GM18498 (cell line): ENCODE results near the gene GRAMD1A.
"Not testable (repeated sequence)": the region's sequence is repeated elsewhere in the genome, so short reads cannot be mapped to it uniquely, and the experiment has no call there.

ENCODE experiments used
- ATAC-seq: cut with Tn5 transposase; IDR thresholded peaks from one replicate; pipeline ENCODE4 v1.9.1; 2021; ENCODE audit warnings: mild to moderate bottlenecking, moderate library complexity; ENCODE audit not compliant: unreplicated experiment

GRAMD1A gene

DNA sequence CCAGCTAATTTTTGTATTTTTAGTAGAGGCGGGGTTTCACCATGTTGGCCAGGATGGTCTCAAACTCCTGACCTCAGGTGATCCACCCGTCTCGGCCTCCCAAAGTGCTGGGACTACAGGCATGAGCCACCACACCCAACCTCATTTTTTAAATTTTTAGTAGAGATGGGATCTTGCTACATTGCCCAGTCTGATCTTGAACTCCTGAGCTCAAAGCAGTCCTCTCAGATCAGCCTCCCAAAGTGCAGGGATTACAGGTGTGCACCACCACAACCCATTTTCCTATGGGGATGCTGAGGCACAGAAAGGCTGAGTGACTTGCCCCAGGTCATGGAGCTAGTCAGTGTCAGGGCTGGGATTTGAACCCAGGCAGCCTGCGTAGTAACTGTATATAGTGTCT is 51.1 kb downstream of the GRAMD1A start:
- not testable (repeated sequence) for ATAC-seq

GRCh38 chr19:35051796-35052195 is 51.7 kb downstream of the GRAMD1A start:
- no peak for ATAC-seq

DNA sequence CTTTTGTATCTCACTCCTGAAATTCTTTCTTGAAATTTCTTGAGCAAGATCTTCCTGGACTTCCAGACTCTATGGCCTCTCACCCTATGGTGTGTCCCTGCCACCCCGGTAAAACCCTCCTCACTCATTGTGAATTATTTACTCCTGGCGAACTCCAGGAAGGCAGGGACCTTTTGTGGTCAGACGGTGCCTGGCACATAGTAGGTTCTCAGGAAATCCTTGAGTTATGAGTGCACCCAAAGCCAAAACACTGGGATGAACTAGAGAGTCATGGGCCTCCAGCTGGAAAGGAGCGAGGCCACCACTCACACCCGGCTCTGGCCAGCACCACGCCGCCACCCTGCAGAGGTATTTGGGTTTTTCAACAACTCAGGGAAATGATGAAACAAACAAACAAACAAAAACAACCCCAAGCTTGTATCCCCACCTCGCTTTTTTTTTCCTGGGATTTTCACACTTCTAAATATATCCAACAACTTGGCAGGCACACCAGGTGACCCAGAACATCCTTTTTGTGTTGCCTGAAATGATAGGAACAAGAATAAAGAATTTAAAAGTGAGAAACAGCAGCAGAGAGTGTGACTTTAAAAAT is 52.6 kb downstream of the GRAMD1A start:
- ATAC-seq, result no peak

DNA sequence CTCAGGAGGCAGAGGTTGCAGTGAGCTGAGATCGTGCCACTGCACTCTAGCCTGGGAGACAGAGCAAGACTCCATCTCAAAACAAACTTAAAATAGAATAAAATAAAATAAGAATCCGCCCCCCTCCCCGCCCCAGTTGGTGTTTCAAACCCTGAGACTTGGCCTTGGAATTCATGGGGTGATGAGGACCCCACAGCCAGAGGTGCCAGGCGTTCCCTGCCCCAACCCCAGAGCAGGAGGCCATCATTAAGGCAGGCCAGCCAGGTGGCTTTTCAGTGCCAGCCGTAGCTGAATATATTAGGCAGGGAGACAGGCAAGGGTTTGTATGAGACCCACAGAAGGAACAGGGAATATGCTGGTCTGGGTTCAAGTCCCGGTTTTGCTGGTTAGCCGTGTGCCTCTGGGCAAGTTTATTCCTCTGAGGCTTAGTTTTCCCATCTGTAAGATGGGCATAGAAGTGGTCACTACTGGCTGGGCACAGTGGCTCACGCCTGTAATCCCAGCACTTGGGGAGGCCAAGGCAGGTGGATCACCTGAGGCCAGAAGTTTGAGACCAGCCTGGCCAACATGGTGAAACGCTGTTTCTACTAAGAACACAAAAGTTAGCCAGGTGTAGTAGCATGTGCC is 53.7 kb downstream of the GRAMD1A start:
- no peak for ATAC-seq

DNA sequence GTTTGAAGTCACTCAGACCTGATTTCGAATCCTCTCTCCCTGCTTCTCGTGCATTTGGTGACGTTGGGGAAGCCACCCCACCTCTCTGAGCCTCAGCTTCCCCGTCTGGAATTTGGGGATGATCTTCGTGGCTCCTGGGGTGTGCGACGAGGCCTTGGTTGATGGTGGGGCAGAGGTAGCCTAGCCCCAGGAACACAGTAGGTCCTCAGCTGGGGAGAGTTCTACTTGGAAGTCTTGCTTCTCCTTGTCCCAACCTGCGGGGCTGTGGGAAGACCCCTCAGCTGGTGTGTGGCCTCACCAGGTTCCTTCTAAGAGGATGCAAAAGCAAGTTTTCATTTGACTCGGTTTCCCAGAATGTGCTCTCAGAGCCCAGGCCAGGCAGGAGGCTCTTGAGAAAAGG is 54.5 kb downstream of the GRAMD1A start:
- ATAC-seq, result no peak

GRCh38 chr19:35055715-35056179 is 55.6 kb downstream of the GRAMD1A start:
- ATAC-seq, result no peak

GRCh38 chr19:35056513-35057063 is 56.5 kb downstream of the GRAMD1A start:
- ATAC-seq, result no peak

DNA sequence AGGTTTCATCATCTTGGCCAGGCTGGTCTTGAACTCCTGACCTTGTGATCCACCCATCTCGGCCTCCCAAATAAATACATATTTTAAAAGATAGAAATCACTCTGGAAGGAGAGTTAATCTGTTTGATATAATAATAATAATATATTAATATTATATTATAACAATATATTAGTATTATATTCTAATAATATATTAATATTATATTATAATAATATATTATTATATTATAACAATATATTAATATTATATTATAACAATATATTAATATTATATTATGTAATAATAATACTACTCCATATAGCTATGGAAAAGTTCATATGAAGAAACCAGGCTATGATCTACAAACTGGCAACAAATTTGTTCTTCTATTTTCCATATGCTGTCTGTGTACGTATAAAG is 58.2 kb downstream of the GRAMD1A start:
- no peak for ATAC-seq

DNA sequence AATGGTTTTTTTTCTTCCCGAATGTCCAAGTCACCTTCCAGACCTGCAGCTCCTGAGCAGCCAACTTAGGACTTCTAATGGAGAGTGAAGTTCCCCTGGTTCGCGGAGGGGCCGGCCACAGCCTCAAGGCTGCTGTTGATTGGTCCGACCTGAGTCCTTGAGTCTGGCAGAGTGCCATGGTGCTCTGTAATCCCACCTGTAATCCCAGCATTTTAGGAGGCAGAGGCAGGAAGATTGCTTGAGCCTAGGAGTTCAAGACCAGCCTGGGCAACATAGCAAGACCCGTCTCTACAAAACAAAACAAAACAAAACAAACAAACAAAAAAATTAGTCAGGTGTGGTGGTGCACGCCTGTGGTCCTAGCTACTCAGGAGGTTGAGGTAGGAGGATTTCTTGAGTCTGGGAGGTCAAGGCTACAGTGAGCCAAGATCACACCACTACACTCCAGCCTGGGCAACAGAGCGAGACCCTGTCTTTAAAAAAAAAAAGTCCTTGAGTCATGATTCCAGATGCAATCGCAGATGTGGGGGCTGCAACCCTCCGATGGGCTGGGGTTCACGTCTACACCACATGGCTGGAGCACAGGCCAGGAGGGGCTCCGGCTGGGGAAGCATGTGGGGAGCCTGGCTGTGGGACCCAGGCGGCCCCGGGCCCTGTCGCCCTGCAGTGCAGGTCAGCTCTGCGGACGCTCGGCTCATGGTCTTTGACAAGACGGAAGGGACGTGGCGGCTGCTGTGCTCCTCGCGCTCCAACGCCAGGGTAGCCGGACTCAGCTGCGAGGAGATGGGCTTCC is 59.1 kb downstream of the GRAMD1A start:
- ATAC-seq, result no peak

DNA sequence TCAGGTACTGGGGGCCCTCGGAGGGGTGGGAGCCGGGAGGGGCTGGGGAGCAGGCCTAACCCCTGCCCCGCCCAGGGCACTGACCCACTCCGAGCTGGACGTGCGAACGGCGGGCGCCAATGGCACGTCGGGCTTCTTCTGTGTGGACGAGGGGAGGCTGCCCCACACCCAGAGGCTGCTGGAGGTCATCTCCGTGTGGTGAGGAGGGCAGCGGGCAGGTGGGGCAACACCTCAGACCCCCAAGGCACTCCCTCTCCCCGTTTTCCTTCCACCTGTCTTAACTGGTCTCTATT is 59.6 kb downstream of the GRAMD1A start:
- ATAC-seq, result no peak

DNA sequence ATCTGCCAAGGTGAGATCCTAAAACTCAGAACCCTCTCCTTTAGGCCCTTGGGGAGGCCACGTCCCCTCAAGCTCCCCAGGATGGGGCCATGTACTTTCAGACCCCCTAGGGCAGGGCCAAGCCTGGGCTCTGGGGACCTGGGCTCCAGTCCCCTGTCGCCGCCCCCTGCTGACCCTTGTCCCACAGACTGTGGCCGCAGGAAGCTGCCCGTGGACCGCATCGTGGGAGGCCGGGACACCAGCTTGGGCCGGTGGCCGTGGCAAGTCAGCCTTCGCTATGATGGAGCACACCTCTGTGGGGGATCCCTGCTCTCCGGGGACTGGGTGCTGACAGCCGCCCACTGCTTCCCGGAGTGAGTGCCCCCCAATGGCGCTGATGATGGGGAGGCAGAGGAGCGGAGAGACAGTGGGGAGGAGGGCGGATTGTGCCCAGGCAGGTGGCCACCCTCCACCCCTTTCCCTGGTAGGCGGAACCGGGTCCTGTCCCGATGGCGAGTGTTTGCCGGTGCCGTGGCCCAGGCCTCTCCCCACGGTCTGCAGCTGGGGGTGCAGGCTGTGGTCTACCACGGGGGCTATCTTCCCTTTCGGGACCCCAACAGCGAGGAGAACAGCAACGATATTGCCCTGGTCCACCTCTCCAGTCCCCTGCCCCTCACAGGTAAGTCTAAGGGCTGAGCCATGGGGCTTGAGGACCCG is 60.2 kb downstream of the GRAMD1A start:
- ATAC-seq, result no peak

- ATAC-seq, result no peak
Observed at GRCh38 chr19:35061583-35062373, 61.7 kb downstream of the GRAMD1A start.

DNA sequence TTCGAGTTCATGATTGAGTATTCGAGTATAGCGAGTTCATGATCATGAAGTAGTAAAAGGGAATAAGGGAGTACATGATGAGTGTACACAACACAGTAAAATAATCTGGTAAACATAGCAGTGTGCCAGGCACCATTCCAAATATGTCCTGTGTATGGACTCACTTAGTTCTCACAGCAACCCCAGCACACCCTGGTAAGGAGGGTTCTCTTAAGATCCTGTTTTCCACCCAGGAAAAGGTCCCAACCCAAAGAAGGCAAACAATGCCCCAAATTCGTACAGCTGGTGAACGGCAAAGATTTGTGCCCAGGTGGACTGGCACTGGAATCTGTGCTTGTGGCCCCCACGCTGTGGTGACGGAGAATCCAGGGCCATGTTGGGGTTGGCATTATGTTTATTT is 62.8 kb downstream of the GRAMD1A start:
- no peak for ATAC-seq

GRCh38 chr19:35063940-35064818 is 64.1 kb downstream of the GRAMD1A start:
- ATAC-seq, result no peak

GRCh38 chr19:35065574-35065973 is 65.5 kb downstream of the GRAMD1A start:
- no peak for ATAC-seq

DNA sequence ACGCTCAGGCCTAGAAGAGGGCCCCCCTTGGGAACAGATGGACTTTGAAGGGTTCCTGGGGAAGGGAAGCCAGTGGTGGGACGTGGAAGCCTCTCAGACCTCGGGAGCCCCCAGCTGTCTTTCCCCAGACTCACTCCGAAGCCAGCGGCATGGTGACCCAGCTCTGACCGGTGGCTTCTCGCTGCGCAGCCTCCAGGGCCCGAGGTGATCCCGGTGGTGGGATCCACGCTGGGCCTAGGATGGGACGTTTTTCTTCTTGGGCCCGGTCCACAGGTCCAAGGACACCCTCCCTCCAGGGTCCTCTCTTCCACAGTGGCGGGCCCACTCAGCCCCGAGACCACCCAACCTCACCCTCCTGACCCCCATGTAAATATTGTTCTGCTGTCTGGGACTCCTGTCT is 66.0 kb downstream of the GRAMD1A start:
- no peak for ATAC-seq

GRCh38 chr19:35066691-35067563 is 66.8 kb downstream of the GRAMD1A start:
- ATAC-seq, result peak; percentile 72

GRCh38 chr19:35068941-35069634 is 69.0 kb downstream of the GRAMD1A start:
- ATAC-seq, result no peak
